ENCODE measurements around the gene GOLIM4.

DNA sequence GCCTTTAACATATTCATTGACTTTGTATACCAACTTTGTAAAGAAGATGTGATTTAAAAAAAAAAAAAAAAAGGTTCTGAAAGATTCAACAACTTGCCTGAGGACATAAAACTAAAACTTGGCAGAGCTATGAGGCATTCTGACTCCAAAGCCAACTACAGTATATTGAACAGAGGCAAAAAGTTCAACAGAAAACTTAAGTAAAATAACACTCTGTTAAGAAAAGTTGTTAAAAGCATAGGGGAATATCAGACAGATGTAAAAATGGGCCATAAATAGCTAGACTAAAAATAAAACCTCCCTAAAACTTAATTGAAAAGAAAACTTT lies 23.4 kb downstream of the GOLIM4 start:
- no peak for TF ChIP-seq CTCF (IDR thresholded peaks at IDR 0.05; ENCODE audit: low read depth, low read length, missing input control)
- no peak for TF ChIP-seq TAF1 (conservative IDR thresholded peaks at IDR 0.05)
- TF ChIP-seq SP1 (IDR thresholded peaks at IDR 0.05), result no peak
- TF ChIP-seq, protein P1, sequence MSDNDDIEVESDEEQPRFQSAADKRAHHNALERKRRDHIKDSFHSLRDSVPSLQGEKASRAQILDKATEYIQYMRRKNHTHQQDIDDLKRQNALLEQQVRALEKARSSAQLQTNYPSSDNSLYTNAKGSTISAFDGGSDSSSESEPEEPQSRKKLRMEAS (IDR thresholded peaks at IDR 0.05), result no peak

Measured in liver (tissue), 3 donors.